GM21360 (cell line): Measurements from ENCODE around the gene RAB19.
"Not testable (repeated sequence)": the region's sequence is repeated elsewhere in the genome, so short reads cannot be mapped to it uniquely, and the experiment has no call there.

Experiments
- ATAC-seq: cut with Tn5 transposase; IDR thresholded peaks from one replicate; pipeline ENCODE4 v1.9.1; 2021; ENCODE audit warnings: mild to moderate bottlenecking, moderate library complexity; ENCODE audit not compliant: unreplicated experiment

RAB19 gene

DNA sequence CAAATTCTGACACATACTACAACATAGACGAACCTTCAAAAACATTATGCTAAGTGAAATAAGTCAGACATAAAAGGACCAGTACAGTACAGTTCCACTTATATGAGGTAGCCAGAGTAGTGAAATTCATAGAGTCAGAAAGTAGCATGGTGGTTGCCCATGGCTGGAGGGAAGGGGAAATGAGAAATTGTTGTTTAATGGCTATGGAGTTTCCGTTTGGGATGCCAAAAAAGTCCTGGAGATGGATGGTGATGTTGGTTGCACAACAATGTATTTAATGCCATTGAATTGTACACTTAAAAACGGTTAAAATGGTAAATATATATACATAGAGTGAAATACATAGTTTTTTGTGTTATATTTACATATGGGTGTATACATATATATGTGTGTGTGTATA lies 3.5 kb upstream of the RAB19 start:
- ATAC-seq = no peak

- no peak for ATAC-seq
These were observed 1.6 kb upstream of the RAB19 start for GRCh38 chr7:140402178-140402835.

DNA sequence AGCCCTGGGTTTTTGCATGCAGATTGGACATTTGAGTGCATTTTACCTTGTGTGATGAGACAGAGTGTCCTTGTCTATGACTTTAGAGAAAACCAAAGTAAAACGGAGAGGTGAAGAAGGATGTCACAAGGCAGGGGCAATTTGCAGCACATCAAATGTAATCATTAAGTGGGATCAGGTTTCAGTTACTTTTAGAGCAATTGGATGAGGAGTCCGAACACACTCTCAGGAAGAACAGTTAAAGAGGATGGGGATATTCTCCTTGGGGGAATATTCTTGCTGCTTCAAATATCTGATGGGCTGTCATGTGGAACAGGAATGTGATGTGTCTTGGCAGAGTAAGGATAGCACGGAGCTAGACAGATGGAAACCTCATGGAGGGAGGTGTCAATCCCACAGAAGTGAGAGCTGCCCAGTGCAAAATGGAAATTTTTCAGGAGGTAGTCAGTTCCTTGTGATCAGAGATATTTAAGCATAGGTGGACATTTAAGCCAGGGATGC lies 757 bp downstream of the RAB19 start:
- ATAC-seq = no peak

DNA sequence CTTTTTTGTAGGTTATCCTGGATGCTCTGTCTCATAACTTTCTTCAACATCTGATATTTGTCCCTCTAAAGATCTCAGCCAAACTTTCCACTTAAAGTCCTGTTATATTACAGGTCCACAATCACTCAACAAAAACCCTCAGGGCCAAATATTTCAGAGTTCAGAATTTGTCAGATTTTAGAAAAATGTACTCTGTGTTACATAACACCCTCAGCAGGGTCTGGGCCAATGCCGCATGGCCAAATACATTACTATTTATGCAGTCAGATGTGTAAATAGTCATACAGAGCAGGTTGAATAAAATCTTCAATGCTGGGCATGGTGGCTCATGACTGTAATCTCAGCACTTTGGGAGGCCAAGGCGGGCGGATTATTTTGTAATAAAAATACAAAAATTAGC lies 11.5 kb downstream of the RAB19 start:
- ATAC-seq = no peak

DNA sequence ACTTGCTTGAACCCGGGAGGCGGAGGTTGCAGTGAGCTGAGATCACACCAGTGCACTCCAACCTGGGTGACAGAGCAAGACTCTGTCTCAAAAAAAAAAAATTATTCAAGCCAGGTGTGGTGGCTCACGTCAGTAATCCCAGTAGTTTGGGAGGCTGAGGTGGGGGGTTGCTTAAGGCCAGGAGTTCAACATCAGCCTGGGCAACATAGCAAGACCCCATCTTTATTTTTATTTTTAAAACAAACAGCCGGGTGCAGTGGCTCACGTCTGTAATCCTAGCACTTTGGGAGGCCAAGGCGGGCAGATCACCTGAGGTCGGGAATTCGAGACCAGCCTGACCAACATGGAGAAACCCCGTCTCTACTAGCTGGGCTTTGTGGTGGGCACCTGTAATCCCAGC lies 12.0 kb downstream of the RAB19 start:
- not testable (repeated sequence) for ATAC-seq

- no peak for ATAC-seq
These were observed 12.7 kb downstream of the RAB19 start for GRCh38 chr7:140416560-140416959.

DNA sequence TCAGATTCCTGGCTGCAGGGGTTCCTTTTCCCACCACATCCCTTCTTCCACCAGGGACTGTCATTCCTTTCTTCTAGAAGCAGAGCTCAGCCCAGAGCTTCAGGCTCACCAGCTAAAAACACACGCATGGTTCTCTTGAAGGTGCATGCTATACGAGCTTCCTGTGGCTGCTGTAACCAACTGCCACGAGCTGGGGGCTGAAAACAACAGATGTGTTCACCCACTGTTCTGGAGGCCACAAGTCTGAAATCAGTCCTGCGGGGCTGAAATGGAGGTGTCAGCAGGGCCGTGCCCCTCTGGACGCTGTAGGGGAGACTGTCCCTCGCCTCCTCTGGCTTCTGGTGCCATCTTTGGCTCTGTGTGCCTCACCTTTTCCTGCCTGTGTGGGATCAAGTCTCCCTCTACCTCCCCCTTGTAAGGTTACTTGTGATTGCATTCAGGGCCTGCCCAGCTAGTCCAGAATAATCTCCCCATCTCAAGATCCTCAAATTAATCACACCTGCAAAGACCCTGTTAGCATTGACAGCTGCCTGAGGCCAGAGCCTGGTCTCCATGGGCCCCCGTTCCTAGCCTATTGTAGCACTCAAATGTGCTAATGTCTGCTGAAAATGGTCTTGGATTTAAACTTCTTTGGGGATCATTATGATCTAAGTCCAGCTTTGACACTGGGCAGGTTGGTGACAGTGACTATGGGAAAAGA lies 13.7 kb downstream of the RAB19 start:
- ATAC-seq = no peak

GRCh38 chr7:140418156-140418472 lies 14.3 kb downstream of the RAB19 start:
- not testable (repeated sequence) for ATAC-seq

- ATAC-seq = no peak
These were observed 14.8 kb downstream of the RAB19 start for GRCh38 chr7:140418653-140419052.

DNA sequence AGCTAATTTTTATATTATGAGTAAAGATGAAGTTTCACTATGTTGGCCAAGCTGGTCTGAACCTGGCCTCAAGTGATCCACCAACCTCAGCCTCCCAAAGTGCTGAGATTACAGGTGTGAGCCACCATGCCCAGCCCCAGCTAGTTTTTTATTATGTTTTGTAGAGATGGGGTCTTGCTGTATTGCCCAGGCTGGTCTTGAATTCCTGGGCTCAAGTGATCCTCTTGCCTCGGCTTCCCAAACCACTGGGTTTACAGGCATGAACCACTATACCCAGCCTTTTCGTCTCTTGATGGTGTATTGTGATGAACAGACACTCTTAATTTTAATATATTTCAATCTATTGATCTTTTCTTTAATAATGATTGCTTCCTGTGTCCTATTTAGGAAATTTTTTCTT lies 17.7 kb downstream of the RAB19 start:
- no peak for ATAC-seq

DNA sequence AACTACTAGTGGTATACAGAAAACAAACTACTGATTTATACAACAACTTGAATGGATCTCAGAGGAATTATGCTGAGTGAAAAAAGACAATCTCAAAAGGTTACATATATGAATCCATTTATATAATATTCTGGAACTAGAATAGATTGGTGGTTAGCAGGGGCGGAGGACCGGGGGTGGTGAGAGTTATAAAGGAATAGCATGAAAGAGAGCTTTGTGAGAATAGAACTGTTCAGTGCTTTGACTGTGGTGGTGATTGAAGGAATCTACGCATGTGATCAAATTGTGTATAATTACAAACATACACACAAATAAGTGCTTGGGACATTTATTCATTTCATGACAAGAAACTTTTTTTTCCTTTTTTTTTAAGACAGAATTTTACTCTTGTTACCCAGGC lies 19.6 kb downstream of the RAB19 start:
- ATAC-seq = no peak

DNA sequence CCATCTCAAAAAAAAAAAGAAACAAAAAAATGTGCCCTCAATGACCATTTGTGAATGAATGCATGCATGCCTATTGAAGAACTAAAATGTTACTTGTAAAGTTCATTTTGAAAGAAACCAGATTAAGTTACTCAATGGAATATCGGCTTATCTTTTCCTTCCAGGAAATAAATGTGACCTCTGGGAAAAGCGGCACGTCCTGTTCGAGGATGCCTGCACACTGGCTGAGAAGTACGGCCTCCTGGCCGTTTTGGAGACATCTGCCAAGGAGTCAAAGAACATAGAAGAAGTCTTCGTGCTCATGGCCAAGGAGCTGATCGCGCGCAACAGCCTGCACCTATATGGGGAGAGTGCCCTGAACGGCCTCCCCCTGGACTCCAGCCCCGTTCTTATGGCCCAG lies 21.9 kb downstream of the RAB19 start:
- no peak for ATAC-seq

- ATAC-seq = no peak
These were observed 22.3 kb downstream of the RAB19 start for GRCh38 chr7:140426130-140426529.

- no peak for ATAC-seq
These were observed 29.5 kb downstream of the RAB19 start for GRCh38 chr7:140433396-140433795.

DNA sequence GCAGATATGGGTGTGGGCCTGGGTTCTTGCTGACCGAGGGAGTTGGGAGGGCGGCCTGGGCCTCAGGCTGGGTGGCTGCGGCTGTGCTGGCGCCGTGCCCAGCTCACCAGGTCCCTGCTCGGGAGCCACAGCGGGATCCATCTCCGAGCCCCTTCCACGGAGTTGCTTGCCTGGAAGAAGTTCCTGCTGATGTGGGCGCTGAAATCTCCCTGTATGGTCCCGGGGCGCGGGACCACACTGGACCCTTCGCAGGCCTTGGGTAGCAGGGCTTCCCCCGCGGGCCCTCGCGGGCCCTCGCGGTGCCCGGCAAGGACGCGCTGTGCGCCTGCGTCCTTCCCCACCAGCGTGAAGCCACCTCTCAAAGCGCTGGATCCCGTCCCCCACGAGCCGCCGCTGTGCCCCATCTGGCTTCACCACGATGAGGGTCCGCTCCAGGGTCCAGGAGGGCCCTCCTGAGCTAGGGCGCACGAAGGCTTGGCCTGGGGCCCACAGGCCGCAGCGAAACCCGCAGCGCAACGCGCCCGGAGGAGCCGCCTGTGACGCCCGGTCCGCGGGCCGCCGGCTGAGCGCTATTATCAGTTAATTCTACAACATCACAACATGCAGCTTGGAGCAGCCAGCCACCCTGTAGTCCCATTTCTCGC lies 31.5 kb downstream of the RAB19 start:
- no peak for ATAC-seq

GRCh38 chr7:140439359-140439758 lies 35.5 kb downstream of the RAB19 start:
- ATAC-seq = no peak

DNA sequence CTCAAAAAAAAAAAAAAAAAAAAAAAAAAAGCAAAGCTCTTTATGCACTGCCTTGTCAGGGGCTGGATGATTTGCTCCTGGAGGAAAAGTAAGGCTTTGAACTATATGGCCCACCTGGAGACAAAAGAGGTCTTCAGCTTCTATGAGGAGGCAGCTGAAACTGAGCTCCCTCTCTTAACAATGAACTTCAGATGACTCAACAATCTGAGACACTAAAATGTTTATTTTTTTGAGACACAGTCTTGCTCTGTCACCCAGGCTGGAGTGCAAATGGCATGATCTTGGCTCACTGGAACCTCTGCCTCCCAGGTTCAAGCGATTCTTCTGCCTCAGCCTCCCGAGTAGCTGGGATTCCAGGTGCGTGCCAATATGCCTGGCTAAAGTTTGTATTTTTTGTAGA lies 36.7 kb downstream of the RAB19 start:
- ATAC-seq = no peak

- ATAC-seq = no peak
These were observed 37.7 kb downstream of the RAB19 start for GRCh38 chr7:140441519-140441918.

- ATAC-seq = no peak
These were observed 42.6 kb downstream of the RAB19 start for GRCh38 chr7:140446467-140446866.

DNA sequence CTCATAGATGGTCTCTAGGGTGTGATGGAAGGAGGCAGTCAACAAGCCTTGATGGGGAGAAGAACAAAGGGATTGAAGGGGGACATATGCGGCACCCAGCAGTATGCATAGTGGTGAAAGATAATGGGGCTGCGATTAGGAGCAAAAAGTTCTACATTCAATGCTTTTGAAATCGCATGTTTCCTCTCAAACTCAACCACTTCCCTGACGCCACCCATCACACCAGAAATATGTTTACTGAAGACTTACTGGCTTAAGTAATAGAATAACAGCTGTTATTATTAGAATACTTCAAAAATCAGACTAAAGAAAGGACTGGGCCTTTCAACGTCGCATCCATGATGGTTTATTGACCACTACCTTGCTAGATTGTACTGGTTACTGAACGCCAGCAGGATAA lies 44.0 kb downstream of the RAB19 start:
- ATAC-seq = no peak

DNA sequence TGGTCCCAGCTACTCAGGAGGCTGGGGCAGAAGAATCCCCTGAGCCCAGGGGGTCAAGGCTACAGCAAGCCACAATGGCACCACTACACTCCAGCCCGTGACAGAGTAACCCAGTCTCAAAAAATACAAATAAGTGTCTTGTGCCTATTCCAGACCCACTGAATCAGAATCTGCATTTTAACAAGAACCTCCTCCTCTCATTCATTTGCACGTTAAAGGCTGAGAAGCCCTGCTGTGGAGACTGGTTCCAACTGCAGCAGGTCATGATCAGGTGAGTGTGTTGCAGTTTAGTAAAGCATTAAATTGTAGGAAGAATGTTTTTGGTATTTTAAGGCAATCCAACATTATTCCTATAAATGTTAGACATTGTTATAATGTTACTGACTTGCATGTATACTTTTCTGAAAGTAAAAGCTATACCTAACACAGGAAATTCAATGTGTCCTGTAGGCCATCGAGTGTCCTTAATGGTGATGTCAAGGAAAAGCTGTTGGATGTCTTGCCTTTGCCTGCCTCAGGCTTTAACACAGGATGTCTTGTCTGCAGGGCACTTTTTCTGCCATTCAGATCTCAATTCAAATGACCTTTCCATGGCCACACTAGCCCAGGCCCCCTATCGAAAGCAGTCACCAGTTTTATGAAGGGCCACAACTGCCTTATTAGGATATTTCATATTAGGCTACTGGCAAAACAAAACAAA lies 45.1 kb downstream of the RAB19 start:
- no peak for ATAC-seq

GRCh38 chr7:140451716-140452115 lies 47.9 kb downstream of the RAB19 start:
- no peak for ATAC-seq
